ENCODE measurements around the gene SEC14L3.

The SEC14L3 gene

GRCh38 chr22:30483169-30483568, 11.4 kb upstream of the SEC14L3 start:
- Histone ChIP-seq H3K36me3 (no peaks in the 10 kb centered on the region), H3K4me3 (ENCODE audit: low read depth, low read length) (no peak overlapping the region), H3K27me3 (peaks cover 6% of the 10 kb centered on the region), H3K4me1 (no peaks in the 10 kb centered on the region), H3K9me3 (no peaks in the 10 kb centered on the region)
- TF ChIP-seq, protein P1, sequence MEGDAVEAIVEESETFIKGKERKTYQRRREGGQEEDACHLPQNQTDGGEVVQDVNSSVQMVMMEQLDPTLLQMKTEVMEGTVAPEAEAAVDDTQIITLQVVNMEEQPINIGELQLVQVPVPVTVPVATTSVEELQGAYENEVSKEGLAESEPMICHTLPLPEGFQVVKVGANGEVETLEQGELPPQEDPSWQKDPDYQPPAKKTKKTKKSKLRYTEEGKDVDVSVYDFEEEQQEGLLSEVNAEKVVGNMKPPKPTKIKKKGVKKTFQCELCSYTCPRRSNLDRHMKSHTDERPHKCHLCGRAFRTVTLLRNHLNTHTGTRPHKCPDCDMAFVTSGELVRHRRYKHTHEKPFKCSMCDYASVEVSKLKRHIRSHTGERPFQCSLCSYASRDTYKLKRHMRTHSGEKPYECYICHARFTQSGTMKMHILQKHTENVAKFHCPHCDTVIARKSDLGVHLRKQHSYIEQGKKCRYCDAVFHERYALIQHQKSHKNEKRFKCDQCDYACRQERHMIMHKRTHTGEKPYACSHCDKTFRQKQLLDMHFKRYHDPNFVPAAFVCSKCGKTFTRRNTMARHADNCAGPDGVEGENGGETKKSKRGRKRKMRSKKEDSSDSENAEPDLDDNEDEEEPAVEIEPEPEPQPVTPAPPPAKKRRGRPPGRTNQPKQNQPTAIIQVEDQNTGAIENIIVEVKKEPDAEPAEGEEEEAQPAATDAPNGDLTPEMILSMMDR (IDR thresholded peaks at IDR 0.05; ENCODE audit: low read depth, low read length), result no peak
- no peak for DNase-seq

DNA sequence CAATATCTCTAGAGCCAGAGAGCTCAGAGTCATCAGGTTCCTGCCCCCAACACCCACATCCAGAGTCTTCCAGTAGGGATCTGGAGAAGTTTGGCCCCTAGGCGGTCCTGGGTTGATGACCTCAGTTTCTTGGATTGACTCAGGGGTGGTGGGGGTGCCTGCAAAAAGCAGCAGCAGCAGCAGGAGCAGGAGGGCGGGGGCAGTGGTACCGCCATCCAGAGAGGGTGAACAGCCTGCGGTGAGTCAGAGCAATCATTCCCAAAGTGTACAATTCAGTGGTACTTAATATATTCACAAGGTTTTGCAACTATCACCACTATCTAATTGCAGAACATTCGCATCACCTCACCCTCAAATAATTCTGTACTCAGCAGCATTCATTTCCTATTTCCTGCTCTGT, 9.9 kb upstream of the SEC14L3 start:
- no peak for DNase-seq
- H3K4me1 ChIP-seq, result no peaks in the 10 kb centered on the region
- H3K27me3 ChIP-seq, result peaks cover 15% of the 10 kb centered on the region
- H3K36me3 ChIP-seq, result no peaks in the 10 kb centered on the region
- H3K9me3 ChIP-seq, result no peaks in the 10 kb centered on the region
- H3K4me3 ChIP-seq (ENCODE audit: low read depth, low read length), result no peak overlapping the region
- TF ChIP-seq, protein P1 (IDR thresholded peaks at IDR 0.05; ENCODE audit: low read depth, low read length), result no peak

DNA sequence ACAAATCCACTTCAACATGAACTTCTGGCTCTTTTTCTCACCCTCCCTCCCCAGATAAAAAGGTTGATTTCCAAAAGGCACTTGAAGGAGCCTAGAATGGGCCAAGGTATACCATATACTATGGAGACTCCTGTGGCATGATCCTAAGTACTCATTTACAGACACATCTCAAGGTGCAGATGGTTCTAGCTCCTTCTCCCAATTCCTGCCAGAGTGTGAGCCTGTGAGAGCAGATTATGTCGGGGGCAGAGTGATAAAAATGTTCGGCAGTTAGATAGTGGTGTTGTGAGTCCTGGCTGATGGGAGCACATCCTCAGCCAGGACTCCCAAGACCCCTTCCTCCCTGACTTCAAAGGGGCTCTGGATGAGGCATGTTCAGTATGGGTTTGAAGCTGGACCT, 8.2 kb upstream of the SEC14L3 start:
- Histone ChIP-seq H3K4me3 (ENCODE audit: low read depth, low read length) (no peak overlapping the region), H3K27me3 (peaks cover 15% of the 10 kb centered on the region), H3K36me3 (no peaks in the 10 kb centered on the region), H3K4me1 (no peaks in the 10 kb centered on the region), H3K9me3 (no peaks in the 10 kb centered on the region)
- DNase-seq, result no peak
- TF ChIP-seq, protein P1 (IDR thresholded peaks at IDR 0.05; ENCODE audit: low read depth, low read length), result no peak

DNA sequence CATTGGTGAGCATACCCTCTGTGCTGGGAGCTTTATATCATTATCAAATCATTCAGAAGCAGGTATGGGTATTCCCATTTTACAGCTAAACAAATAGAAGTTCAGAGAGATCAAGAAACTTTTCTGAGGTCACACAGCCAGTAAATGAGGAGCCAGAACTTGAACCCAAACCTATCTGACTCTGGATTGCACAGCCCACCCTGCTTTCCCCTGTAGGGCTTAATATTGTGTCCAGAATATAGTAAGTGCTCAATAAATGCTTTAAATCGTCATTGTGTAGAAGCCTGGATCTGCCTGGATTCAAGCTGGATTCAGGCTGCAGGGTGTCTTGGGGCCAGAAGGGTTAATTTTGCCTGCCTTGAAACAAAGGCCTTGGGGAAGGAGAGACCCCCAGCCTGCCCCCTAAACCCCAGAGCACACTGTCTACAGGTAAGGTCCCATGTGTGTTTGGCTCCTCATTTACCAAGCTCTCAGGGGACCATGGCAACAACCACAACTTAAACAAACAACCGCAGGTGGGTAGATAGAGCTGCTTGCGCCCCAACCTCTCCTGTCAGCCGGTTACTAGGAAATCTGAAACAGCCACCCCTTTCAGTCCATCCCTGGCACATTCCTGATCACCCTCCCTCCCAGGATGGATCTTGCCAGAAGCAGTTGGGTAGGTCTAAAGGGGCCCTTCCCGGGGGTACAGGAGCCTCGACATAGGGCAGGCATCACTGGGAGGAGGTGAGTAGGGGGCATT, 3.0 kb upstream of the SEC14L3 start:
- Histone ChIP-seq H3K27me3 (peaks cover 21% of the 10 kb centered on the region), H3K9me3 (no peaks in the 10 kb centered on the region), H3K4me1 (no peaks in the 10 kb centered on the region), H3K36me3 (no peaks in the 10 kb centered on the region), H3K4me3 (ENCODE audit: low read depth, low read length) (no peak overlapping the region)
- DNase-seq, result no peak
- TF ChIP-seq, protein P1 (IDR thresholded peaks at IDR 0.05; ENCODE audit: low read depth, low read length), result no peak

DNA sequence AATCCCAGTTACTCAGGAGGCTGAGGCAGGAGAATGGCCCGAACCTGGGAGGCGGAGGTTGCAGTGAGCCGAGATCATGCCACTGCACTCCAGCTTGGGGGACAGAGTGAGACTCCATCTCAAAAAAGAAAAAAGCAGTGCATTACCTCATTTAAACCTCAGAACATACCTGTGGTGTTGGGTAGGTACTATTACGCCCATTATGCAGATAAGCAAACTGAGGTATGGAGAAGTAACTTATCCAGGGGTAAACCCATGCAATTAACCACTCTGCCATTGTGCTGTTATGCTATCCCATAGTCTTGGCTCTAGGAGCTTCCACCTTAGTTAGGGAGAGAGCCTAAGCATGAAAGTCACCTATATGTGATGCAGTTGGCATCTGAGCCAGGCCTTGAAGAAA, 2.3 kb upstream of the SEC14L3 start:
- Histone ChIP-seq H3K9me3 (no peaks in the 10 kb centered on the region), H3K4me3 (ENCODE audit: low read depth, low read length) (no peak overlapping the region), H3K36me3 (no peaks in the 10 kb centered on the region), H3K4me1 (no peaks in the 10 kb centered on the region), H3K27me3 (peaks cover 21% of the 10 kb centered on the region)
- no peak for DNase-seq
- TF ChIP-seq, protein P1 (IDR thresholded peaks at IDR 0.05; ENCODE audit: low read depth, low read length), result no peak

DNA sequence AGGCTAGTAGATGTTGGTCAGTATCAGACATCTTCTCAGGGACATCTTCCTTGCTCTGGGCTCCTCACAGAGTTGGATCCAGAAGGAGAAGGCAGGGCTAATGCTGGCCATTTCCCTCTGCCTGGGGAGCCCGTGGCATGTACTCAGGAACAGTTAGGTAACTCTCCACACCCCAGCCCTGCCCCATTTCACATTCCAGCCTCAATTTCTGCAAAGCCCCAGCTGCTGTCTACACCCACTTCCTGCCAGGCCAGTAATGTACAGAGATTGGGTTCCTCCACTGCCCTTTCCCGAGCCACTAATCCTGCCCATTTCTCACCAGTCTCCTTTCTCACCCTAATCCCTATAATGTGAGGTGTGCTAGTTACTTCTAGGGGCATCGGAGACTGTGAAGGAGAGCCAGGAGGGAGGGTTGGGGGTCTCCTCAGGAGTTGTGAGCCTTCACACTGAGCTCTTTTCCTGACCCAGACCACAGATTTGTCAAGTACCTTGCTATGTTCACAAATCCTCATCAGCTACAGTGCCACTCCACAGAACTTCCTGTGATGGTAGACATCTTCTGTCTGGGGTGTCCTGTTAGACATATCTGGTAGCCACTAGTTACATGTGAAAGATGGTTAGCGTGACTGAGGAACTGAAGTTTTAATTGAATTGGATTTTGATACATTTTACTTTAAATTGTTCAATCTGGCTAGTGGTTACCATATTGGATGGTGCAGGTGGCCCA, 1.3 kb upstream of the SEC14L3 start:
- peaks cover 14% of the 10 kb centered on the region for H3K27me3 ChIP-seq
- DNase-seq, result no peak
- H3K4me3 ChIP-seq (ENCODE audit: low read depth, low read length), result no peak overlapping the region
- no peaks in the 10 kb centered on the region for H3K9me3 ChIP-seq
- TF ChIP-seq, protein P1 (IDR thresholded peaks at IDR 0.05; ENCODE audit: low read depth, low read length), result no peak
- H3K4me1 ChIP-seq, result no peaks in the 10 kb centered on the region
- no peaks in the 10 kb centered on the region for H3K36me3 ChIP-seq
